Mesendoderm (in vitro differentiated cells): ENCODE data around the gene KRTAP19-5. TPM values are rescaled to one million over a fixed set of nuclear protein-coding genes. Genes with fewer than 3 reads are reported as not detected.
"Not testable (repeated sequence)": the region's sequence is repeated elsewhere in the genome, so short reads cannot be mapped to it uniquely, and the experiment has no call there.

Experiments
- DNase-seq: peaks from one replicate; pipeline ENCODE4 v3.0.0; 2013
- H2AK5ac ChIP-seq: 2 replicates; pipeline ENCODE4 v1.6.1; 2013; ENCODE audit warnings: low read length, inconsistent platforms
- H2BK120ac ChIP-seq: 2 replicates; pipeline ENCODE4 v1.6.1; 2013; ENCODE audit warnings: low read depth, mild to moderate bottlenecking, low read length, moderate library complexity, mixed read lengths
- H2BK15ac ChIP-seq: replicated peaks from 2 replicates; pipeline ENCODE4 v1.6.1; 2013; ENCODE audit warnings: low read depth, mild to moderate bottlenecking, moderate library complexity
- H2BK5ac ChIP-seq: 2 replicates; pipeline ENCODE4 v1.6.1; 2013; ENCODE audit warnings: low read length, inconsistent platforms
- H3K18ac ChIP-seq: 2 replicates; pipeline ENCODE4 v1.6.1; 2013; ENCODE audit warnings: mild to moderate bottlenecking, low read length, mixed read lengths
- H3K23ac ChIP-seq: one replicate; pipeline ENCODE4 v1.6.1; 2013; ENCODE audit warnings: low read length
- H3K27ac ChIP-seq: 2 replicates; pipeline ENCODE4 v1.5.1; 2013; ENCODE audit warnings: low read depth, mild to moderate bottlenecking, inconsistent platforms, low read length, moderate library complexity
- H3K27me3 ChIP-seq: 2 replicates; pipeline ENCODE4 v1.6.1; 2013; ENCODE audit warnings: low read length, control low read depth, mild to moderate bottlenecking, inconsistent platforms; ENCODE audit not compliant: insufficient read depth, poor library complexity
- H3K36me3 ChIP-seq: 2 replicates; pipeline ENCODE4 v1.6.1; 2013; ENCODE audit warnings: low read length, inconsistent platforms; ENCODE audit not compliant: control insufficient read depth, insufficient read depth
- H3K4ac ChIP-seq: one replicate; pipeline ENCODE4 v1.6.1; 2013; ENCODE audit warnings: low read depth, mild to moderate bottlenecking, low read length, moderate library complexity
- H3K4me1 ChIP-seq: 2 replicates; pipeline ENCODE4 v1.6.1; 2013; ENCODE audit warnings: low read depth, low read length, inconsistent platforms; ENCODE audit not compliant: control insufficient read depth
- H3K4me2 ChIP-seq: 2 replicates; pipeline ENCODE4 v1.6.1; 2013; ENCODE audit warnings: low read length
- H3K4me3 ChIP-seq: 2 replicates; pipeline ENCODE4 v1.5.1; 2013; ENCODE audit warnings: mild to moderate bottlenecking, low read length
- H3K56ac ChIP-seq: one replicate; pipeline ENCODE4 v1.6.1; 2013; ENCODE audit warnings: low read length
- H3K79me1 ChIP-seq: 2 replicates; pipeline ENCODE4 v1.6.1; 2013; ENCODE audit warnings: low read length, inconsistent platforms
- H3K79me2 ChIP-seq: 2 replicates; pipeline ENCODE4 v1.6.1; 2013; ENCODE audit warnings: mild to moderate bottlenecking, low read length; ENCODE audit not compliant: control insufficient read depth, insufficient read depth
- H3K9ac ChIP-seq: 2 replicates; pipeline ENCODE4 v1.6.1; 2013; ENCODE audit warnings: low read length, inconsistent platforms
- H4K5ac ChIP-seq: one replicate; pipeline ENCODE4 v1.6.1; 2013; ENCODE audit warnings: low read length
- H4K8ac ChIP-seq: one replicate; pipeline ENCODE4 v1.6.1; 2013; ENCODE audit warnings: low read depth, mild to moderate bottlenecking, control low read depth, low read length, moderate library complexity
- WGBS: extraction: QIAGEN DNeasy Blood & Tissue Kit; methylation state at CpG from one replicate; pipeline ENCODE4 v1.1.7; 2013; ENCODE audit warnings: low lambda C conversion rate, missing lambda C conversion rate; ENCODE audit not compliant: insufficient coverage; ENCODE audit errors: extremely low coverage; 5-methylcytosine and 5-hydroxymethylcytosine counted together
- polyA plus RNA-seq, 2 experiments: library from polyadenylated mRNA; stranded (reverse); fragments of 200-250 nt; gene quantifications; one replicate each; pipeline ENCODE4 v1.2.3, GENCODE V29; 2013

KRTAP19-5 gene
- polyA plus RNA-seq (2013, experiment 1 of 2): not detected
- not detected for polyA plus RNA-seq (2013, experiment 2 of 2)

DNA sequence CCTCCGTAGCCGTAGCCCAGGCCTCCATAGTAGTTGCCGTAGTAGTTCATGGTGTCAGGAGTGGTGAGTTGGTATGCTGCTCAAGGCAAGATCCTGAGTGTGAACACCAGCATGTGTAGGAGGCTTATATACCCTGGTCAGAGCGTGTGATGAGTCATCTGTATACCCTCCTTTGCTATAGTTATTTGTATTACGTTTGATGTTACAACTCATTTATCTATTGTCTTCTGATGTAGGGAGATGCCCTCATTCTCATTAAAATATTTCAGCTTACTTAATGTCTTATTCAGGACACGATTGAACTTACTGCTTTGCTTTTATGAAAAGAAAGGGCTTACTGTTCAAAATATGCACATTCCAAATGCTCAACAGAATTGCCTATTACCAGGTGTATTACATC lies at the start of gene KRTAP19-5:
Gene KRTAP19-5 (minus strand): TSS at position 101 of the 400 bp plus-strand sequence. CDS start 51 bp downstream, at position 50.
- Histone ChIP-seq H3K4ac (no peak within 1 kb of the TSS), H2BK15ac (no peak within 1 kb of the TSS), H3K27me3 (no peaks in the 10 kb centered on the region), H4K5ac (no peak within 1 kb of the TSS), H2AK5ac (no peak within 1 kb of the TSS), H3K56ac (no peak within 1 kb of the TSS), H3K4me1 (no peaks in the 10 kb centered on the region), H2BK5ac (no peak within 1 kb of the TSS), H3K23ac (no peak within 1 kb of the TSS), H3K9ac (no peak within 1 kb of the TSS), H3K27ac (no peak within 1 kb of the TSS), H3K36me3 (no peaks in the 10 kb centered on the region), H4K8ac (no peak within 1 kb of the TSS), H3K79me2 (no peaks in the 10 kb centered on the region), H3K79me1 (no peaks in the 10 kb centered on the region), H2BK120ac (no peak within 1 kb of the TSS), H3K4me3 (no peak within 1 kb of the TSS), H3K18ac (no peak within 1 kb of the TSS), H3K4me2 (no peak within 1 kb of the TSS)
- no peak for DNase-seq
- no CpG with 5 or more reads among the region's 6 CpGs for WGBS

GRCh38 chr21:30541764-30542163 lies 39.8 kb upstream of the KRTAP19-5 start, which contains the start of gene KRTAP19-6:
Gene KRTAP19-6, minus strand, starts transcription at chr21:30541864. Its CDS starts 31 bp downstream, at chr21:30541833.
- DNase-seq: no peak
- Histone ChIP-seq H3K27me3 (no peaks in the 10 kb centered on the region), H3K79me1 (no peaks in the 10 kb centered on the region), H3K4me3 (no peak within 1 kb of the TSS), H2BK15ac (no peak within 1 kb of the TSS), H3K36me3 (no peaks in the 10 kb centered on the region), H3K23ac (no peak within 1 kb of the TSS), H2BK120ac (no peak within 1 kb of the TSS), H3K4ac (no peak within 1 kb of the TSS), H3K18ac (no peak within 1 kb of the TSS), H3K4me2 (no peak within 1 kb of the TSS), H4K8ac (no peak within 1 kb of the TSS), H3K79me2 (no peaks in the 10 kb centered on the region), H3K27ac (no peak within 1 kb of the TSS), H3K4me1 (no peaks in the 10 kb centered on the region), H3K56ac (no peak within 1 kb of the TSS), H3K9ac (no peak within 1 kb of the TSS), H2AK5ac (no peak within 1 kb of the TSS), H2BK5ac (no peak within 1 kb of the TSS), H4K5ac (no peak within 1 kb of the TSS)
- WGBS: no CpG with 5 or more reads among the region's 1 CpG

DNA sequence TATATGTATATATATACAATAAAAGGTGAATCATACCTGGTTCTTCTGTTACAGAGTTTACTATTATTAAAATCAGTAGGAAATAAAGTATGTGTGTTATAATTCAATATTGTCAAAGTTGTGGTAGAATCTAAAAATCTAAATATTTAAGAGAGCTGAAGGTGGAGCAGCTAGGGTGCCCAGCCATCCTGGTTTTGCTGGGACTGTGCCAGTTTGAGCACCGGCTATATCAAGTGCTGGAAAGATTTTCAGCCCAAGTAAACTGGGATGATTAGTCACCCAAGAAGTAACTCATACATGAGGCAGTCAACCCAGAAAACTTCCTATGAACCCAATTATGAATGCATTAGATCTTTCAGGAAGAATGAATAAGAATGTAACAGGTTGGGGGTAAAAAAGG lies 16.9 kb upstream of the KRTAP19-5 start:
- H3K27ac ChIP-seq: no peak overlapping the region
- no peaks in the 10 kb centered on the region for H3K79me2 ChIP-seq
- H4K8ac ChIP-seq: no peak overlapping the region
- H3K36me3 ChIP-seq: no peaks in the 10 kb centered on the region
- WGBS: no CpG with 5 or more reads among the region's 1 CpG
- H4K5ac ChIP-seq: no peak overlapping the region
- H3K4me2 ChIP-seq: no peak overlapping the region
- no peak overlapping the region for H3K4me3 ChIP-seq
- H2BK5ac ChIP-seq: no peak overlapping the region
- no peak overlapping the region for H2AK5ac ChIP-seq
- H3K18ac ChIP-seq: no peak overlapping the region
- H3K56ac ChIP-seq: no peak overlapping the region
- no peak overlapping the region for H2BK15ac ChIP-seq
- H3K4me1 ChIP-seq: no peaks in the 10 kb centered on the region
- H3K79me1 ChIP-seq: no peaks in the 10 kb centered on the region
- H3K9ac ChIP-seq: no peak overlapping the region
- no peak overlapping the region for H3K23ac ChIP-seq
- DNase-seq: no peak
- H3K4ac ChIP-seq: no peak overlapping the region
- no peaks in the 10 kb centered on the region for H3K27me3 ChIP-seq
- no peak overlapping the region for H2BK120ac ChIP-seq

GRCh38 chr21:30515681-30516080 lies 13.7 kb upstream of the KRTAP19-5 start:
- Histone ChIP-seq H4K5ac (no peak overlapping the region), H3K23ac (no peak overlapping the region), H4K8ac (no peak overlapping the region), H3K18ac (no peak overlapping the region), H3K27ac (no peak overlapping the region), H3K56ac (no peak overlapping the region), H2AK5ac (no peak overlapping the region), H2BK120ac (no peak overlapping the region), H2BK5ac (no peak overlapping the region), H3K4ac (no peak overlapping the region), H3K4me3 (no peak overlapping the region), H3K9ac (no peak overlapping the region), H3K79me1 (no peaks in the 10 kb centered on the region), H2BK15ac (no peak overlapping the region), H3K36me3 (no peaks in the 10 kb centered on the region), H3K79me2 (no peaks in the 10 kb centered on the region), H3K4me2 (no peak overlapping the region), H3K27me3 (no peaks in the 10 kb centered on the region), H3K4me1 (no peaks in the 10 kb centered on the region)
- no CpG with 5 or more reads among the region's 1 CpG for WGBS
- no peak for DNase-seq

- not testable (repeated sequence) for H3K79me2 ChIP-seq, H2AK5ac ChIP-seq, H3K4me2 ChIP-seq, H4K5ac ChIP-seq, H2BK15ac ChIP-seq, H3K56ac ChIP-seq, H3K27ac ChIP-seq, H3K4me3 ChIP-seq, H3K9ac ChIP-seq, H3K4me1 ChIP-seq, H3K4ac ChIP-seq, H4K8ac ChIP-seq, H3K36me3 ChIP-seq, H3K79me1 ChIP-seq, H2BK120ac ChIP-seq, H3K27me3 ChIP-seq, H3K23ac ChIP-seq, H2BK5ac ChIP-seq, H3K18ac ChIP-seq
- WGBS: no CpG with 5 or more reads among the region's 4 CpGs
- peak; percentile 38 for DNase-seq
These were observed 3.8 kb upstream of the KRTAP19-5 start for GRCh38 chr21:30505621-30506205.

GRCh38 chr21:30497065-30497464 lies 4.9 kb downstream of the KRTAP19-5 start, which contains the start of gene KRTAP19-4:
Gene KRTAP19-4, minus strand, starts transcription at chr21:30497165. Its CDS starts 55 bp downstream, at chr21:30497110.
- H3K9ac ChIP-seq: no peak within 1 kb of the TSS
- H3K27me3 ChIP-seq: no peaks in the 10 kb centered on the region
- H3K56ac ChIP-seq: no peak within 1 kb of the TSS
- no peak within 1 kb of the TSS for H4K5ac ChIP-seq
- no peak within 1 kb of the TSS for H3K4me3 ChIP-seq
- no peak within 1 kb of the TSS for H3K4ac ChIP-seq
- no peaks in the 10 kb centered on the region for H3K79me1 ChIP-seq
- no peak within 1 kb of the TSS for H2BK120ac ChIP-seq
- no peaks in the 10 kb centered on the region for H3K36me3 ChIP-seq
- H2BK15ac ChIP-seq: no peak within 1 kb of the TSS
- WGBS: no CpG with 5 or more reads among the region's 4 CpGs
- no peak within 1 kb of the TSS for H4K8ac ChIP-seq
- H3K4me2 ChIP-seq: no peak within 1 kb of the TSS
- H3K27ac ChIP-seq: no peak within 1 kb of the TSS
- H3K18ac ChIP-seq: no peak within 1 kb of the TSS
- H3K4me1 ChIP-seq: no peaks in the 10 kb centered on the region
- H3K23ac ChIP-seq: no peak within 1 kb of the TSS
- H3K79me2 ChIP-seq: no peaks in the 10 kb centered on the region
- no peak within 1 kb of the TSS for H2BK5ac ChIP-seq
- no peak for DNase-seq
- H2AK5ac ChIP-seq: no peak within 1 kb of the TSS
